HTR-8/SVneo (cell line): Measurements from ENCODE around the gene MYH6.

Experiments used
- DNase-seq: peaks from one replicate; pipeline ENCODE4 v3.0.0; 2011; ENCODE audit warnings: low spot score, mixed read lengths; ENCODE audit not compliant: insufficient read length
- FAIRE-seq: peaks from 2 replicates; lab custom pipeline; 2011; peaks lifted over from hg19 to GRCh38; lab: Jason Lieb, UNC

The MYH6 gene

DNA sequence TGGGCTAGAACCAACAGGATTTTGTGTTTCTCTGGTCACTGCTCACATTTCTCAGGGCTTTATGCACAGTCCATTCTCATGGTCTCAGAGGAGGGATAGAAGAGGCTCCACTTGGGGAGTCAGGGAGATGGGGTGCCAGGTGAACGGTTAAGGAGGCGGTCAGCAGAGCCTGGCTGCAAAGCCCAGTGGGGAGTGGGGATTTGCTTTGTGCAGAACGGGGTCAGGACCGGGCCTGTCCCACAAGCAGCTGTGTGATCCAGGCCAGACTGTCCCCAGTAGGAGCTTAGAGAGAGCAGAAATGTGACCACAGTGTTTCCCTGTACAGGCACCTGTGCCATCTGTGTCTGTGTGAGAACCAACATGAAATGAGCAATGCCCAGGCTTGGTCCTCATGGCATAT, 27.1 kb downstream of the MYH6 start:
- FAIRE-seq (no peak), DNase-seq (no peak)

DNA sequence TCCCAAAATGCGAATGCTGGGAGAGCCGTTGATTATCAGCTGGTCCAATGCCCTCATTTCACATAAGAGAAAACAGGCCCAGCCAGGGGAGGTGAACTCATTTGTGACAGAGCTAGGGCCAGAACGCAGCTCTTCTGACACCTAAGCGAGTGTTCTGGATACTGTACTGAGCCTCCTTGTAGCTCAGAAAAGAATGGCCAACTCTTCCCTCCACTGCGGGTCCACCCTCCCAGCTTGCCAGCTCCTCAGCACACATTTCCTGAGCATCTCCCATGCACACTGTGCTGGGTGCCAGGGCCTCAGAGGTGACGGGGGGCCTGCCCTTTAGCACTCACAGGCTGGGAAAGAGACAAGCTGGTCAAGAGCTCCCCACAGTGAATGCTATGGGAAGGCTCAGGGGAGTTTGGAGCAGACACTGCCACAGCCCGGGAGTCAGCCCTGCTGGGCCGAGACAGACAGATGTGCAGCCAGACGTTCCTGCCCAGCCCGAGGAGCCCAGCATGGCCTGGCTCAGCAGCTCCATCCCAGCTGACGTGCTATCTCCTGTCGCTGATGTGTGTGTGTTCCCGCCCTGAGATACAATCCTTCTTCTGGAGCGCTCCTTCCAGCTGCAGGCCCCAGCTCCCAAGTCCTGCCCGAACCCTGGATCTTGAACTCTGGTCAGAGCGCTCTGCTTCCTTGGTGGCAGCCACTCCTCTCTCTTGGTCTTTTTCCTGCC, 27.7 kb downstream of the MYH6 start:
- FAIRE-seq (no peak), DNase-seq (no peak)

DNA sequence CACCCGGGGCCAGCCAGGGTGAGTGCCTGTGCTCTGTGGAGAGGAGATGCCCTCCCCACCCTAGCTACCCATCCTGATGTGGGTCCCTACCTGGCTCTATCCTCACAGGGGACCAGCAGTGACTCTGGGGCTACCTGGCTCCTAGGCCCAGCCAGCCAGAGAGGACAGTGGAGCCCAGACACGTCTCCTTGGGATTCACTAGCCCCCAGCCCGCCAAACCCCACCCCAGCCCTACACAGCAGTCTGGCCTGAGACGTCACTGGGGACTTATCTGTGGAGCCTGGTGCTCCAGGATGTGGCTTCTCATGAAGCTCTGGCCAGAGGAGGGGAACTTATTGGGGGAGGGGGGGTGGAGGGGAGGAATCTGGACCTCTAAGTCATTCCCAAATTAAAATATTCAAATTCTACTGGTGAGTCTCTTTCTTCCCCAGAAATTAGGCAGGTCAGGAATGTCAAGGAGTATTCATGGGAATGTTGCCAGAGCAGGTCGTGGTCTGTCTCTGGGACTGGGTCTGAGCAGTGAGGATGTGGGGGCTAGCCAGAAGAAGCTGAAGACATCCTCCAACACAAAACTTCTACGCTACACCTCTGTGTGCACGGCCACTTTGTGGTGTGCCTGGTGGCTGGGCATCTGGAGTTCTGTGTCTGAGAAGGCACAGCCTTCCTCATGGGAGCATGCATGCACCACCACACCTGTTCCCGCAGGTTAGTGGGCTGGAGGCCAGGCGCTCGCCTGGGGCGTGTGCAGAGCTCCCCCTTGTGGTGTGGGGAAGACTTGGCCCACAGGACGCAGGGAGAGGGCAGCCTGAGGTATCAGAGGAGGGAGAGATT, 28.5 kb downstream of the MYH6 start:
- DNase-seq, result peak; percentile 51
- FAIRE-seq, result peak; percentile 55

DNA sequence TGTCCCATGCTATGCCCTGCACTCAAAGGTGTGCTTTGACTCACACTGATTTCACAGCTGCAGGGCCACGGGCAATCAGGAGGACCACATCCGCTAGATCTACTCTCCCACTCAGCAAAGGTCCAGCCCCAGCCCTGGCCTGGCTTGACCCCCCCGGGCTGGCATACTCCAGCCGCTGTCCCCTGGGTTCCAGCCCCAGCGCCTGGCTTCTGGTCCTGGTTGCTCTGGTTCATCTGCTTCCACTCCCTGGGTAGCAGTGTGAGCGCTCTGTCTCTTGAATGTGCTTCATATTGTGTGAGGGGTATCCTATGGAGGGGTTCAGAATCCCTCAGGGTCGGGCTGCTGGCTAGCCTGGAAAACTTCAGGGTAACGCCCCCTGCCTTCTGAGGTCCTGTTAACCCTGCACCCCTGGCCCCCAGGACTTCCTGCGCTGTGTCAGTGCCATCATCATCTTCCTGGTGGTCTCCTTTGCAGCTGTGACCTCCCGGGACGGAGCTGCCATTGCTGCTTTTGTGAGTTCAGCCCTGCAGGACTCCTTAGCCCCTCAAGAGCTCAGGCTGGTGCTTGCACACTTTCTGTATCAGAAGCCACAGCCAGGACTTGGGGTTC, 29.4 kb downstream of the MYH6 start:
- FAIRE-seq, result no peak
- no peak for DNase-seq

DNA sequence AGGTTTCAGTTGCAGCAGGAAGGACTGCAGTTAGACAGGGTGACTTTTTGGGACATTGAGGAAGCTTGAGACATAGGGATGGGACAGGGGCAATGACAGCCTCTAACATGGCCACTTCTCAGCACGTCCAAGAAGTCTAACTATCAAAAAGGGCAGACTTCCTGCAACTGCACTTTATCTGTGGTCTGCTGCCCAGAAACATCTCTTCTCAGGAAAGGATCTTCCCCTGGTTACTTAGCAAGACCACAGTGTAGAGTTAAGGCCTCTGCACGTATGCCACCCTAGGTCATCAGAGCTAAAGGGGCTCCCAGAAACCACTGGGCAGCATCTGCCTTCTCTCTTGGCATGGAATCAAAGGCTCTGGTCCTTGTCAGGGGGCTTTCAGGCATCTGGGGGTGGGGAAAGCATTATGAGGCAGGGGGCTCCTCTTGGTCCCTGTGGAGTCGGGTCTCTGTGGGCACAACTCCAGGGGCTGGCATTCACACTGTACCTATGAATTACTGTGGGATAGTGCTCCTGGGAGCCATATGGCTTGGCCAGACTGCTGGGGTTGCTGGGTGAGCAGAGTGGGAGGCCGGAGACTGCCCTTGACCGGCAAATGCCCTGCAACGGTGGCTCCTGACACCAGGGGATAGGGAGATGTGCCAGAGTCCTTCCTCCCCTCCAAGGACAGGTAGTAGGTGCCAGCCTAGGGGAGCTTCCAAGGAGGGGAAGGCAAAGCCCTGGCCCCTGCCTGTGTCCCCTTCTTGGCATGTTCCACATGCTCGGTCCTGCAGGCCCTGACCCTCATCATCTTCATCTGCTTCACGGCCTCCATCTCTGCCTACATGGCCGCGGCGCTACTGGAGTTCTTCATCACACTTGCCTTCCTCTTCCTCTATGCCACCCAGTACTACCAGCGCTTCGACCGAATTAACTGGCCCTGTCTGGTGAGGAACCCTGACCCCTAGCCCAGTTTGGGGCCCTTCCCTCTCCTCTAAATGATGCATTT, 30.2 kb downstream of the MYH6 start:
- no peak for DNase-seq
- no peak for FAIRE-seq

DNA sequence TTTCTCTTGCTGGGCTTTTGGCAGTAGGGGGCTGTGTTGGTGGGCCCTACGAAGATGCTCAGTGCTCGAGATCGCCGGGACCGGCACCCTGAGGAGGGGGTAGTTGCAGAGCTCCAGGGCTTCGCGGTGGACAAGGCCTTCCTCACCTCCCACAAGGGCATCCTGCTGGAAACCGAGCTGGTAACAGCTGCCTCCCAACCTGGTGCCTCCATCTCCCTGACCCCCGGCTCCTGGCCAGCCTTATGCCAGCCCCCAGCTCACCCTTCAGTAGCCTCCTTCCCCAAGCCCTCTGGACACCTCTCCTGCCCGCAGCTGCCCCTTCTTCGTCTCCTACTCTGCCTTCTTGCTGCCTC, 30.9 kb downstream of the MYH6 start:
- DNase-seq, result no peak
- FAIRE-seq, result no peak

DNA sequence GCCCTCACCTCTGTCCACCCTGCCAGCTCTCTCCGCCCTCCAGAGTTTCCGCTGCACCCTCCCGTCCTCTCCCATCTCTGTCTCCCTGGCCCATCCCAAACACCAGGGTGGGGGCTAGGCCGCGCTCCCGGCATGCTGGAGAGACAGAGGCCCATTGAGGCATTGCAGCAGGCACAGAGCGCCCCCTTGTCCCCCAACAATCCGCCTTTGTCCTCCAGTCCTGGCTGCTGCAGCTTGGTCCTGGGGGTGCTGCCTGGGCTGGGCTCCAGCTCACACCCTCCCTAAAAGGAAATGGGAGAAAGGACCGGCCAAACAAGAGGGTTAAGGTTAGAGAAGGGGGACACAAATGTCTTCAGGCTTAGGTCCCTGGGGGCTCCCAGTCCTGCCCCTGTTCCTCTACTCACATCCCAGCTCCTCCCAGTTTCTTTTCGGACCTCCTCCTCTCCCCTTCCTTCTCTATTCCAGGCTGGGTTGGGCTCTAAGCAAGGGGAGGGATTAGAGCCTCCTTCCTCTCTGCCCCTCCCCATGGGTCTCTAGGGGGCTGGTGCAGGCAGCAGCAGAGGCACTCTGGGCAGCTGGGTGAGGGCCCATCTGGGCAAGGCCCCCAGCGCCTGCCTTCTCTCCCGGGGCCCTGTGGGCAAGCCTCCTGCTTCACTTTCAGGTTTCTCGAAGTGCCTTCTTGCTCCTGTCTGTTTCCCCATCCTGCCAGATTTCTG, 31.4 kb downstream of the MYH6 start, which contains the start of gene CMTM5:
TSS of gene CMTM5 (plus strand) at position 565 of the 716 bp plus-strand sequence. CDS start 206 bp downstream, outside the sequence.
- FAIRE-seq, result no peak
- DNase-seq, result no peak

DNA sequence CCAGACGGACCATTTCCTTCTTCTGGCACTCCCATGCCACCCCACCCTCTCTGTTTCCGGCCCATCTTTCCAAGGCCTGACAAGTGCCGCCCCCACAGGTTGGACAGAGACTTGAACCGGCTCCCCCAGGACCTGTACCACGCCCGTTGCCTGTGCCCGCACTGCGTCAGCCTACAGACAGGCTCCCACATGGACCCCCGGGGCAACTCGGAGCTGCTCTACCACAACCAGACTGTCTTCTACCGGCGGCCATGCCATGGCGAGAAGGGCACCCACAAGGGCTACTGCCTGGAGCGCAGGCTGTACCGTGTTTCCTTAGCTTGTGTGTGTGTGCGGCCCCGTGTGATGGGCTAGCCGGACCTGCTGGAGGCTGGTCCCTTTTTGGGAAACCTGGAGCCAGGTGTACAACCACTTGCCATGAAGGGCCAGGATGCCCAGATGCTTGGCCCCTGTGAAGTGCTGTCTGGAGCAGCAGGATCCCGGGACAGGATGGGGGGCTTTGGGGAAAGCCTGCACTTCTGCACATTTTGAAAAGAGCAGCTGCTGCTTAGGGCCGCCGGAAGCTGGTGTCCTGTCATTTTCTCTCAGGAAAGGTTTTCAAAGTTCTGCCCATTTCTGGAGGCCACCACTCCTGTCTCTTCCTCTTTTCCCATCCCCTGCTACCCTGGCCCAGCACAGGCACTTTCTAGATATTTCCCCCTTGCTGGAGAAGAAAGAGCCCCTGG, 32.4 kb downstream of the MYH6 start:
- FAIRE-seq (no peak), DNase-seq (no peak)

DNA sequence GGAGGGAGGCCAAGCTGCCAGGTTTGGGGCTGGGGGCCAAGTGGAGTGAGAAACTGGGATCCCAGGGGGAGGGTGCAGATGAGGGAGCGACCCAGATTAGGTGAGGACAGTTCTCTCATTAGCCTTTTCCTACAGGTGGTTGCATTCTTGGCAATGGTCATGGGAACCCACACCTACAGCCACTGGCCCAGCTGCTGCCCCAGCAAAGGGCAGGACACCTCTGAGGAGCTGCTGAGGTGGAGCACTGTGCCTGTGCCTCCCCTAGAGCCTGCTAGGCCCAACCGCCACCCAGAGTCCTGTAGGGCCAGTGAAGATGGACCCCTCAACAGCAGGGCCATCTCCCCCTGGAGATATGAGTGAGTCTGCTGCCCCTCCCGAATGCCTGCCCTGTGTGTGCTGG, 35.0 kb downstream of the MYH6 start:
- FAIRE-seq, result no peak

DNA sequence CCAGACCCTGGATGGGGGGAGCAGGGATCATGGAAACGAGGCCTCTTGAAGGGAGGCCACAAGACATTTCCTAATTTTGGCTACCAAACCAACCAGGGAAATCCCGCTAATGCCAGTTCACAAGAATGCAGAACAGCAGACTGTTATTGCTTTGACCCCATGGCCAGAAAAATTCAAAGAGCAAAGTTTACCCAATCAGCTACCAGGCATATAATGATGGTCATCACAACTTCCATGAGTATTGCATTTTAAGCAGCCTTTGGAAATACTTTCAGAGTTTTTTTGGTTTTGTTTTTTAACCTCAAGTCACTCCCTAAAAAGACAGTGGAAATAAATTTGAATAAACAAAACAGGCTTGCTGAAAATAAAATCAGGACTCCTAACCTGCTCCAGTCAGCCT, 35.6 kb downstream of the MYH6 start, which contains the start of gene IL25:
TSS of gene IL25 (plus strand) at position 301 of the 400 bp plus-strand sequence.
- FAIRE-seq (no peak), DNase-seq (no peak)

More for the DNA sequence above, 35.0 kb downstream of the MYH6 start:
- DNase-seq, result no peak

DNA sequence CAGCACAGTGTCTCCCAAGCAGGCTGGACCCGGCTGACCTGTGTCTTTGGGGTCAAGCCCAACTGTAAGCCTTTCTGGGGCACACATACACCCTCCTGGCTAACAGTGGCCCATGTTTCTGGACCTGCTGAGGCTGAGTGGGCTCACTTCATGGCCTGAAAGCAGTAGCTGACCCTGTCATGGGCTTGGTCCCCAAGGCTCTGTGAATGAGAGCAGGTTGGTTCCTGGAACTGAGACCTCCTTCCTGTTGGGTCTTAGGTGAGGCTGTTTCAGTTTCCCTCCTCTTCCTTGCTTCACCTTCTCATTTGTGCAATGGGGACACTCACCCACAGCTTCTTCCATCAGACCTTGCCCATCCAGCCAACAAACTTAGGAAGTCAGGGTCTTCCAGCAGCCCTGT, 36.2 kb downstream of the MYH6 start:
- FAIRE-seq, result no peak

DNA sequence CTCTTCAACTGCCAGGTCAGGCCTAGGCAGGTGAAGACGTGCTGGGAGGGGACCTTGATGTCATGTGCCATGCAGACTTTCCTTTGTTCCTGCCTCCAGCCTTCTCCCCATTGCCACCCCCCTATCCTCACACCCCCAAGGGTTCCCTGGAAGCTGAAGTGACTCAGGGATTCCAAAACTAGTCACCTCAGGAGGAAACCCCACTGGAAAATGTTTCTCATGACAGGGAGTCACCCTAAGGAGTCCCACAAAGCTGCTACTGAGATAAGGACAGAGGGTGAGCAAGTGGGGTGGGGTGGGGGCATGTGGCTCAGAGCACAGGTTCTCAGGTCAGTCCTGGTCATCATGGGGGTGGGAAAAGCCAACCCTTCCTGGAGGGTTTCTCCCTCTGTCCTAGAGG, 37.9 kb downstream of the MYH6 start:
- FAIRE-seq (no peak), DNase-seq (no peak)

More for the DNA sequence above, 36.2 kb downstream of the MYH6 start:
- DNase-seq, result no peak

DNA sequence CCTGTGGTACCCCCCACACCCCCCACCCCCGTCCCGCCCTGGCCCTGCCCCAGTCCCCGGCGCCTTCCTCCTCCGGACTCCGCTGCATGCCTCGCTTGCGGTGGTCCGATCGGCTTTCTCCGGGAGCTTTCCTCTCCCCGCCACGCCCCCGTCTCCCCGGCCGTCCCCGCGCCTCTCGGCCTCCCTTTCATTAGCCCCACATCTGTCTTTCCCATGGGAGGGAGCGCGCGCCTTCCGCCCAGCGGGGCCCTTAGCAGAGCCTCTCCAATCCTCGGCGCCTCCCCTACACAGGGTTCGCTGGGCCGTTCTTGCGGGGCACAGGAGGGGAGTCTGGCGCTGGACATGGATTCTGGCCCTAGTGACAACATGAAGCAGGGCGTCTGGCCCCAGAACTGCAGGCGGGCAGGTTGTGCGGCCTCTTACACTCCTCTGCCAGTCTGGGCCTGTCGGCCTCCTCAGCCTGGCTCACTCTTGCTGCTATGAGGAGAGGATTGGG, 41.6 kb downstream of the MYH6 start:
- DNase-seq, result peak; percentile 13
- no peak for FAIRE-seq

DNA sequence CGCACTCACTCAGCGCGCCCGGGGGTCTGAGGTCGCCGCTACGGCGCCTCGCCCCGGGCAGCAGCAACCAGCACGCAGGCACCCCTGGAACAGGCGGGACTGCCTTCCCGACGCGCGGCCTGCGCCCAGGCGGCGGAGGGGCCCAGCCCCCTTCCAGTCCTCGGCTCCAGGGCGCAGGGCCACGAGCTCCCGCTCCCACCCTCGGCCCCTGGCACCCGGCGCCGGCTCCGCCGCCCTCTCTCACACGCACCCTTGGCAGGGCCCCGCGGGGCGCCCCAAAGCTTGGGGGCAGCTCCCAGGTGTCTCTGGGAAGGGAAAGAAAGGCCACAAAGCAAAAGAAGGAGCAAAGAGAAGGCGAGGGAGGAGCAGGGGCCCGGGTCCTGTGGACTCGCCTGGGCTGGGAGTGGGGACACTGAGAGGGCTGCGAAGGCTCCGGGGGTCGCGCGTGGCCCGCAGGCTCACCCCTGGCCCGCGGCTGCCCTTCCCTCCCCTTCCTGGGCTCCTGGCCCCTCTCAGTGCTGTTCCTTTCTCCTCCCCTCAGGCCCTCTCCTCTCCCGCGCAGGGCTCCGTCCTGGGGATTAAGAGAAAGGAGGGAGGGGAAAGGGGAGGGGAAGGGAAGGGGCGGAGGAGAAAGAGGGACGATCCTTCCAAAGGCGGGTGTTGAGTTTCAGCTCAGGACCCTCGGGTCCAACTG, 42.2 kb downstream of the MYH6 start:
- DNase-seq, result peak; percentile 24
- FAIRE-seq, result no peak

DNA sequence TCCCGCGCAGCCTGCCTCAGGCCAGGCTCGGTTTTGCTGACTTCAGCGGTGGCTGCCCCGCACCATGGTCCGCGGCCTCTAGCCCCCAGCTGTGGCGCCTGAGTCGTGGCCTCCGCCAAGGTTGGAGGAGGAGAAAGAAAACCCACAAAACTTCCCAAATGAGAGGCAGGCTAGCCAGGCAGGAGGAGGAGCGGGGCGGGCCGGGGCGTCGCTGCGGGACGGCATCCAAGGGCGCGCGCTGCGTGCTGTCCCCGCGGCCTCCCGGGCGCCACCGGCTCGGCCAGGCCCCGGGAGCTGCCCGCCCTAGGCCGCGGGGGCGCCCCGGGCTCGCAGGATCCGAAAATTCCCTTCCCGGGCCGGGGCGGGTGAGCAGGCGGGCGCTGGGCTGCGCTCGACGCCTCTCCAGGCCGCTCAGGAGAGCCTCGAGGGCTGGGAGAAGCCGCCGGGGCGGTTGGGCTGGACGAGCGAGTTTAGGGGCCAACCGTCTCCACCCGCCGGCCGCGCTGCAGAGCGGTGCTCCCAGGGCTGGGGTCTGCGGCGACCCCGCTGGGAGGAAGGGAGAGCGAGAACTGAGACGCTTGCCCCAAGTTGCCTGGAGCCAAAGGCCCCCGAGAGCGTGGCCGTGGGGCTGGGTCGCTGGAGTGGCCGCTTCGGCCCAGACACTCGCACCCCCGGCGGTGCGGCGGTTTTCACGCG, 42.9 kb downstream of the MYH6 start, which contains the start of gene EFS:
TSS of gene EFS (minus strand) at position 137 of the 696 bp plus-strand sequence. CDS start 147 bp downstream, outside the sequence.
- FAIRE-seq (no peak), DNase-seq (no peak)

DNA sequence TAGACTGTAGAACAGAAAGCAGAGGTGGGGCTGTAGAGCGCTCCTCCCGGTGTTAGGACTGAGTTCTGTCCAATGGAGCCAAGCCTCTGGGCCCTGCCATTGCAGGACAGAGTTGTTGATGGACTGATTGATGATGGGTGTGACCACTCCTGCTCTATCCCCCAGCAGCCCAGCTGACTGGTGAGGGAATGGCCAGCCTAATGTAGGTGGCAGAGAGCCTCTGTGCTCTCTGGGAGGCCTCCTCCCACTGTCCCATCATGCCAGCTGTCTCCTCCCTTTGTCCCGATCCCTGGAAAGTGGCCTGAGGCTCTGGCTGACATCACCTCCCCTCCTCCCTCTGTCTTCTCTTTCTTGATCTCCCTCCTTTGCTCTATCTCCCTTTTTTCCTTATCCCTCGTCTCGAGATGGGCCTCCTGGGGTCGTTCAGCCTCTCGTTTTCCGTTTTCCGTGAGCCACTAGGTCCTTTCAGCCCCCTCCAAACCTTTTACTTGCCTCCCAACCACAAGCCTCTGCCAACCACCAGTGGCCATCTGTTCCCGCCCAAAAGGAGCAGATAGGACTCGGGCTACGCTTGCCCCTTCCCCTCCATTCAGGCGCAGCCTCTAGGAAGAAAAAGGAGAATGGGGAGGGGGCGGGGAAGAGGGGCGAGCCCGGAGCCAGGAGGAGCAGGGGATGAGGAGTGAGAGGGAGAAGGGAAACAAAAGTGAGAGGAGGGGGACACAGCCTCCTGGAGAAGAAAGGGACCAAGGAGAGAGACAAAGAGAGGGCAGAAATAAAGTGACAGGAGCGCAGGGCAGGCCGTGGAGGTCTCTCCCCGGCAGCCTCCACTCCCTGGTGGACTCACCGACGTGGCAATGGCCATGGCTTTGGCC, 43.7 kb downstream of the MYH6 start:
- FAIRE-seq (no peak), DNase-seq (no peak)
